Measurements from ENCODE around the gene GMDS. TPM values are rescaled to one million over a fixed set of nuclear protein-coding genes. Genes with fewer than 3 reads are reported as not detected.
A peak's percentile ranks its signal among the peaks of the same experiment; 100 is the strongest.

The GMDS gene
- total and polyA plus RNA-seq, 2 of the 8 experiments (the other 6 are each of a cell fraction or from before 2014, with no cell fraction given): 16.8 to 50.0 TPM

DNA sequence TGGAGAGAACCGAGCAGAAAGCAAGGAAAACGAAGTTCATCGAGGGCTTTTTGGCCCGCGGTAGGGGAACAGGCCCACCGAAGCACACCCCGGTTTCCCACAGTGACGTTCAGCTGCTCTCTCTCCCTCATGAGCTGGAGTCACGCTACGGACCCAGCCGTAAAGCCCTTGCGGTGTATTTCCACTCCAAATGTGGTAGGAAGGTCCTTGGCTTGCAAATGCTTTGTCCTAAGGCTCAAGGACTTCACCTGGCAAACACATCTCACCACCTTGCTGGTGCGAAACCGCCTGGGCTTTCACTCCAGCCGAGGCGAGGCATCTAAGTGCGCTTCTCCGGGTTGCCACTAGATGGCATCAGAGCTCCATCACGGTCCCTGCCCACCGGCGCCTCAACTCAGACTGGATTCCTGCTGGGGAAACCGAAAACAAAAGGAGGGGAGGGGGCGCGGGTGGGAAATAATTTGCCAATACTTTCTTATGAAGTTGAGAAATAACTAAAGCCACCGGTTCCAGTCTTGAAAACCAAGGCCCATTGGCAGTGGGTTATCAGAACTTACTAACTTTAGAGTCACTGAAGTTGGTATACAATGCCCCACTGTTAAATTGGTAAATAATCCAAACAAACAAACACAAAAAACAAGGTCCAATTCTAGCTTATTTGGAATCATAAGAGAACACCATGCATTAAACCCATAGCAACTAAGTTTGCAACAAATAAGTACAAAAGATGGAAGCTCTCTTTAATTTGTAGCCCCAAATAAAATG, 649.1 kb downstream of the GMDS start:
- no peak overlapping the region for H3K4me2 ChIP-seq (ENCODE audit: insufficient read depth in 1 of 2, low read depth in 2 of 2, low read length in 2 of 2)
- DNase-seq (ENCODE audit: low read depth in 1 of 2, low spot score in 2 of 2): peak in 1 of 2 experiments; percentile 87
- no peak overlapping the region for H3K4me3 ChIP-seq (ENCODE audit: extremely low read depth in 1 of 4, insufficient read depth in 2 of 4, low read depth in 3 of 4, low read length in 4 of 4)

More for the DNA sequence above, 649.1 kb downstream of the GMDS start:
- Histone ChIP-seq H2AK5ac (ENCODE audit: low read depth, low read length) (no peak overlapping the region), H3K18ac (ENCODE audit: extremely low read depth, low read length) (no peak overlapping the region), H4K20me1 (replicated peaks in 1 of 2; ENCODE audit: control insufficient read depth in 1 of 2, insufficient read depth in 2 of 2, low read length in 2 of 2) (no peaks in the 10 kb centered on the region), H3K4ac (replicated peaks; ENCODE audit: insufficient read length, low read depth, low read length) (no peak overlapping the region), H2BK12ac (ENCODE audit: low read depth, low read length) (no peak overlapping the region), H4K8ac (ENCODE audit: extremely low read depth, insufficient read depth, low read length) (no peak overlapping the region), H3K56ac (replicated peaks; ENCODE audit: insufficient read length, low read depth, low read length) (no peak overlapping the region), H3K23me2 (ENCODE audit: low read depth, low read length) (no peaks in the 10 kb centered on the region), H4K91ac (replicated peaks; ENCODE audit: insufficient read length, low read length) (no peak overlapping the region), H3K9me3 (ENCODE audit: insufficient read depth in 2 of 2, low read depth in 1 of 2, low read length in 1 of 2) (no peaks in the 10 kb centered on the region), H3K4me1 (replicated peaks in 1 of 4; ENCODE audit: control insufficient read depth in 3 of 4, insufficient read depth in 4 of 4, low read length in 3 of 4) (peaks cover 0 to 4% (median 1%) of the 10 kb centered on the region in 4 experiments; a peak in 4 of 7 replicates), H3K27me3 (replicated peaks in 1 of 4; ENCODE audit: control insufficient read depth in 3 of 4, extremely low read depth in 1 of 4, insufficient read depth in 3 of 4, low read length in 3 of 4) (peaks cover 0 to 3% (median 0%) of the 10 kb centered on the region in 4 experiments; a peak in 3 of 7 replicates), H3K79me1 (ENCODE audit: low read depth, low read length) (no peaks in the 10 kb centered on the region), H3K27ac (ENCODE audit: low read depth, low read length) (no peak overlapping the region), H2BK15ac (ENCODE audit: low read length) (no peak overlapping the region), H2BK120ac (replicated peaks; ENCODE audit: low read depth, low read length) (no peak overlapping the region), H2BK20ac (ENCODE audit: low read length) (no peak overlapping the region), H2AFZ (ENCODE audit: low read length) (peak overlapping the region; percentile 95), H2BK5ac (ENCODE audit: low read depth, low read length) (0 out of 2 replicates have a peak overlapping the region, but pooled peaks have one; percentile 4), H3K23ac (ENCODE audit: insufficient read length) (no peak overlapping the region), H3K79me2 (ENCODE audit: control insufficient read depth in 1 of 2, insufficient read depth in 2 of 2, low read length in 2 of 2) (no peaks in the 10 kb centered on the region), H3K36me3 (ENCODE audit: control insufficient read depth in 2 of 4, insufficient read depth in 4 of 4, low read length in 3 of 4) (no peaks in the 10 kb centered on the region), H4K5ac (ENCODE audit: insufficient read length, low read depth, low read length) (no peak overlapping the region), H3K14ac (ENCODE audit: insufficient read length) (no peak overlapping the region), H3K9ac (replicated peaks in 1 of 4; ENCODE audit: extremely low read depth in 1 of 4, low read depth in 3 of 4, low read length in 3 of 4) (no peak overlapping the region)
- FAIRE-seq: peak; percentile 75
- POLR2A ChIA-PET (ENCODE audit: partially characterized antibody): interaction anchor here (1.2 kb wide), 1 partner anchor 11 kb away, joined by 4 read pairs; no protein-coding TSS in a partner anchor
- WGBS, 2 experiments (ENCODE audit: extremely low coverage in 1 of 2, insufficient coverage in 1 of 2, insufficient read length in 1 of 2, insufficient replicate concordance in 2 of 2, low coverage in 1 of 2, low lambda C conversion rate in 2 of 2, missing lambda C conversion rate in 1 of 2): 37% methylated on average over 25 of the region's 25 CpGs; no CpG with 5 or more reads in 1 of the 2 experiments
- TF ChIP-seq RAD21 (IDR thresholded peaks at IDR 0.05 in 1 of 2, conservative IDR thresholded peaks at IDR 0.05 in 1 of 2; ENCODE audit: low read depth in 2 of 2, low read length in 2 of 2) (peak; percentile 96 to 97), CTCF (IDR thresholded peaks at IDR 0.05; ENCODE audit: control extremely low read depth in 1 of 3, insufficient read depth in 1 of 3, low read depth in 1 of 3, low read length in 3 of 3) (peak; percentile 75 to 94 (median 82)), GTF2F1 (IDR thresholded peaks at IDR 0.05; ENCODE audit: borderline replicate concordance, low read depth, low read length) (no peak), YY1 (IDR thresholded peaks at IDR 0.05; ENCODE audit: low read depth, low read length) (no peak), CHD1 (IDR thresholded peaks at IDR 0.05; ENCODE audit: low read depth, low read length) (no peak), SIN3A (conservative IDR thresholded peaks at IDR 0.05 in 1 of 2, IDR thresholded peaks at IDR 0.05 in 1 of 2; ENCODE audit: low read depth in 1 of 2, low read length in 2 of 2) (0 out of 4 replicates have a peak, but pooled peaks of 1 of the 2 experiments have one; percentile 41)
- CTCF ChIA-PET (ENCODE audit: partially characterized antibody): interaction anchor here (0.6 to 5.0 kb wide), 46 partner anchors 9 to 1176 kb away, joined by 3 to 37 read pairs (median 4); partner anchors contain the start of gene MYLK4
